GM18519 (cell line): ENCODE results near the gene ATPAF2.
A peak's percentile ranks its signal among the peaks of the same experiment; 100 is the strongest.

ENCODE experiments used
- ATAC-seq: cut with Tn5 transposase; IDR thresholded peaks from one replicate; pipeline ENCODE4 v1.9.1; 2021; ENCODE audit warnings: mild to moderate bottlenecking, moderate library complexity; ENCODE audit not compliant: unreplicated experiment, low FRiP score

ATPAF2 gene

DNA sequence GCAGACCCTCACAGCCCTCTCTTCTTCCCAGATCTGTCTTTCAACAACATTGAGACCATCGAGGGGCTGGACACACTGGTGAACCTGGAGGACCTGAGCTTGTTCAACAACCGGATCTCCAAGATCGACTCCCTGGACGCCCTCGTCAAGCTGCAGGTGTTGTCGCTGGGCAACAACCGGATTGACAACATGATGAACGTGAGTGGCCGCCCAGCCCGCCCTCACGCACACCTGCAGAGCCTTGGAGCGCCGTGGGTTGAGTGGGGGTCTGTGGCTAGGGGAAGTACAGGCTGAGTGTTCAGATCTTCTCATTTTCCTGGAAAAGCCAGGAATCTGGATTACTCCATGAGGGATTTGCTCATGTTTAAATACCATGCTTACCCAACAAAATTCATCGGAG lies 51.1 kb downstream of the ATPAF2 start:
- no peak for ATAC-seq

DNA sequence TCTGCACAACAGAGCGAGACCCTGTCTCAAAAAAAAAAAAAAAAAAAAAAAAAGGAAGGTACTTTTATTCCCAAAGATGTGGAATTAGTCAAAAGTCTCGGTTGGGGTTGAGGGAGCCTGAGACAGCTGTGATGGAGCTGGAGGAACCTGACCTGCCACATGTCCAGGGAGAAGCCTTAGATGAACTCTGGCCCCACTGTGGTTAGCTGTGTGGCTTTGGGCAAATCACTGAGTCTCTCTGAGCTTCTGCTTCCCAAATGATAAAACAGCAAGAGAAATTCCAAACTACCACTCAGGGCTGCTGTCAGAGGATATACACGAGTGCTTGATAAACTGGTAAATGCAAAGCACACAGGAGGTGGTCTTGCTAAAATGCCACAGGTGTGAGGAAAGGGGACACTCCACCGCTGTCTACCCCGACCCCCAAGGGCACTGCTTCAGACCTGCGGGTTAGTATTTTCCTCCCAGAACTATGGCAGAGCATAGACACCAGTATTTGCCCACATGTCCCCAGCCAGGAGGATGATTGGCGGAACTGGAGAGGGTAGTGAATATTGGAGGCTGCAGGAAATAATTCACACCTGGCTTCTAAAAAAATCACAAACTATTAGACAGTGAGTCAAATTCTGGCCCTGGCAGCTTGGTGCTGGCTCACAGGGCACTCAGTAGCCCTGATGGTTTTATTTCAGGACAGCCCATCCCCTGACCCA lies 51.6 kb downstream of the ATPAF2 start:
- no peak for ATAC-seq

DNA sequence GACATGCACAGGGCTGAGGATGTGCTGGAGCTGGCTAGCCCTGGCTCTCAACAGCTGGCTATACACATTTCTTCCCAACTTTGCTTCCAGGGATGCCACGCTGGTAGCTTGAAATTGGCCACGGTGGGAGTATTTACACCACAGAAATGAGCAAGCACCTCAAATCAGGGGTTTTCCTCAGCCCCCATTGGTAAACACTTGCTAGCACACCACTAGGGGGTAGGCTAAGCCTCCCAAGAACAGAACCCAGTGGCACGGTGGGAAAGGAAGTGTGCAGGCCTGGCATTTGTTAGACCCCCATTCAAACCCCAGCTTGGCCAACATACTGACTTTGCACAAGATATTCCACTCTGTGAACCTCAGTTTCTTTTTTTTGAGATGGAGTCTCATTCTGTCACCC lies 53.4 kb downstream of the ATPAF2 start:
- ATAC-seq, result no peak

DNA sequence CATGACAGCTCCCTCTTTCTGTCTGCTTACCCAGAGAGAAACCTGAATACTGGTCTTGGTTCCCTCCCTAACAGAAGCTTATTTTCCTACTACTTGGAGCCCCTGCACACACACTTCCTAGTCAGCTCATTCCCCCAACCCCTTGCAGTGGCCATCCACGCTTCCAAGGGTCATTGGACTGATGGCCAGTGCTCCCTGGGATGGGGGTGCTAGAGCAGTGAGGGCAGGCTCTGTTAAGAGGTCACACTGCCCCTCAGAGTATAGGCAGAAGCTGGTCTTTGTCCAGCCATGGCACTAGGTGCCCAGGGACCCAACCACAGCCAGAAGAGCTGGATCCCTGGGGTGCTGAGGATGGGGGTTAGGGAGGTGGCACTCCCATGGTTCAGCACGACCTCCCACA lies 53.8 kb downstream of the ATPAF2 start:
- no peak for ATAC-seq

DNA sequence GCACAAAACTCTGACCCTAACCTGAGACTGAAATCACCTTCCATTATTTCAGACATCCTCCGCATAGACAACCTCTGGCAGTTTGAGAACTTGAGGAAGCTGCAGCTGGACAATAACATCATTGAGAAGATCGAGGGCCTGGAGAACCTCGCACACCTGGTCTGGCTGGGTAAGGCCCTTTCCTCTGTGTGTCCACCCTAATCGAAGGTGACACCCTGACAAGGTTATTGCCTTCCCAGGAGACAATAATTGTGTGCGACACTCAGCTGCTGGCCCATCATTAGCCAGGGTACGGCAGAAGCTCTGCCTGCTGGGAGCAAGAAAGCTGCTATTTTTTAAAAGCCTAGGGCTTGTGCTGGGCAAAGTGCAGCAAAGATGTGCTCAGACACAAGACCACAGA lies 55.2 kb downstream of the ATPAF2 start:
- ATAC-seq, result no peak

DNA sequence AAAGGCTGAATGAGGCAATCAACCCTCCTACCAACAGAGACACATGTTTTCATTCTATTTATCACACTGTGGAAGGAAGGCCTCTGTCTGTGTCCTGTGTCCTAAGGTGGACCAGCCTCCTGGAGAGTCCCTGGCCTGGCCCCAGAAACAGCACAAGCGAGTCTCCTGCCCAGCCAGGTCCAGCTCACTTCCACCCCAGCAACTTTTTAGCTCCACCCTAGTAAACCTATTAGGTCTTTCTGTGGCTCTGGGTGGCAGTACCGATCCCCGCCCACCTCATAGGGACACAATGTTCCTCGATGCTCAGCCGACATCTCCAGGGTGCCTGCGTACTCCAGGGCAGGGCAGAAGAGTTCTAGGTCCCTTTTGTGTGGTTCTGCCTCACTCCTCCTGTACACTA lies 55.6 kb downstream of the ATPAF2 start:
- no peak for ATAC-seq

DNA sequence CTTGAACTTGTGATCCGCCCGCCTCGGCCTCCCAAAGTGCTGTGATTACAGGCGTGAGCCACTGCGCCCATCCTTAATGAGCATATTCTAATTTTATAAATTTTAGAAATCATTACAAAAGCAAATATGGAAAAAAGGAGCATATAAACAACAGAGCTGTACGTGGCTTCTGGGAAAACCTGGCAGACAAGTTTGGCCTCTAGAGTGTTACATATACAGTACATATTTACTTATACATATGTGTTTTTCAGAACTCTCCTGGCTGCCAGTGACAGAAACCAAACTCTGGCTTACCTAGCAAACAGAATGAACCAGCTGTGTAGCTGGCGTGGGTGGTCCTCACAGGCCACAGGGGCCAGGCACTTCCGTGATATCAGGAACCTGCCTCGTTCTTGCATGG lies 56.2 kb downstream of the ATPAF2 start:
- ATAC-seq, result no peak

DNA sequence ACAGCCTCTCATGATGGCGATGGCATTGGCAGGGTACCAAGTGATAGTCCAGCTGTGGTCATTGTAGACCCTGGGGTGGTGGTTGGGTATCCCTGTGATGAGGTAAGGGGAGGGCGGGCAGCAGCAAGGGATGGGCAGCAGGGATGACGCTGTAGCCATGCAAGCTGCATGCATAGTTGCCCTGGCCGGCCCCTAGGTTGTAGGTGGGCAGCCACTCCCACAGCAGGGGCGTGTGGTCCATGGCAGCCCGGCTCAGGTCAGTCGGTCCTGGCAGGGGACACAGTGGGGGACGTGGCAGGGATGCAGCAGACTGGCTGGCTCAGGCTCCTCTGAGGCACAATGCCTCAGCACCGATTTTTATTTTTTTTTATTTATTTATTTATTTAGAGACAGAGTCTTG lies 57.6 kb downstream of the ATPAF2 start:
- ATAC-seq, result no peak

DNA sequence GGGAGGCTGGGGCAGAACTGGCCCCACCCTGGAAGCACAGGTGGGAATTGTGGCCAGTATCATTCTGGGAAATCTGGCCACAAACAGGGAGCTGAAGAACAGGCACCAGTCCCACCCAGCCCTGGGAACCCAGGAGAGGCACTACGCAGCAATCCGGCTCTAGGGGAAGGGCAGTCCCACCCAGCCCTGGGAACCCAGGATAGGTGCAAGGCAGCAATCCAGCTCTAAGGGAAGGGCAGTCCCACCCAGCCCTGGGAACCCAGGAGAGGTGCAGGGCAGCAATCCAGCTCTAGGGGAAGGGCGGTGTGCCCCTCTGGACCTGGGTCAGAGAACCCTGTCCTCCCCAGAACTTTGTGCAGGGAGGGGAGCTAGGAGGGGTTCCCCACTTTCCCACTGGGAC lies 59.2 kb downstream of the ATPAF2 start:
- no peak for ATAC-seq

DNA sequence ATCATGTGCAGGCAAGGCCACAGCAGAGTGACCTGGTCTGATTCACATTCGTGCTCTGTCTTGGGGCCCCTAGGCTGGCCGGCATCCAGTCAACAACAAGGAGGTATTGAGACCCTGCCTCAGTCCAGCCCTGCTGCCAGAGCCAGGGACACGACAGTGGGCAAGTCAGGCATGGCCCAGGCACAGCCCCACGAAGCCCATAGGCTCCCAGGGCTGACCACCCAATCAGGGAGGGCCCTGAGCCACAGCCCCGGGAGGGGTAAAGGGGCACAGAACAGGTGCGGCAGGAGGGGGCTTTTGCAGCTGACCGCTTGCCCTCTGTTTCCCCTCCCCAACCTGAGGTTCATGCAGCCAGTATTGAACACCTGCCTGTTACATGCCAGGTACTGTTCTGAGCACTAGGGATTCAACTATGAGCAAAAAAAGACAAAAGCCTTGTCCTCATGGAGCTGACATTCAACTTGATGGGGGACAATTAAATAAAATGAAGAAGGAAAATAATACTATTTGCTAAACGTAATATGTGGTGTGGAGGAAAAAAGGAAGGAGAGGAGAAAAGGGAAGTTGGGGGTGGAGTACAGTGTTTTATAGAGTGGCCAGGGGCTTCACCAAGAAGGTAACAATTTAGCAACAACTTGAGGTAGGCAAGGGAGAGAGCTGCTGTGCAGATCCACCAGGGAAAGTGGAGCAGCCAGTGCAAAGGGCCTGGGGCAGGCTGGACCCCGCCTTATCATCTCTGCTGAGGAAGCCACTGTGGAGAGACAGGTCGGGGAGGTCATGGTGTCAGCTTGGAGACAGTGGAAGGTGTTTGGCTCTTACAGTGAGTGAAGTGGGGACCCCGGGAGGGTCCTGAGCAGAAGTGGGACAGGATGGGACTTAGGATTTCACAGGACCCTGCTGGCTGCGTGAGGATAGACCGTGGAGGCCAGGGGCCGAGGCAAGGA lies 60.2 kb downstream of the ATPAF2 start:
- ATAC-seq, result no peak

DNA sequence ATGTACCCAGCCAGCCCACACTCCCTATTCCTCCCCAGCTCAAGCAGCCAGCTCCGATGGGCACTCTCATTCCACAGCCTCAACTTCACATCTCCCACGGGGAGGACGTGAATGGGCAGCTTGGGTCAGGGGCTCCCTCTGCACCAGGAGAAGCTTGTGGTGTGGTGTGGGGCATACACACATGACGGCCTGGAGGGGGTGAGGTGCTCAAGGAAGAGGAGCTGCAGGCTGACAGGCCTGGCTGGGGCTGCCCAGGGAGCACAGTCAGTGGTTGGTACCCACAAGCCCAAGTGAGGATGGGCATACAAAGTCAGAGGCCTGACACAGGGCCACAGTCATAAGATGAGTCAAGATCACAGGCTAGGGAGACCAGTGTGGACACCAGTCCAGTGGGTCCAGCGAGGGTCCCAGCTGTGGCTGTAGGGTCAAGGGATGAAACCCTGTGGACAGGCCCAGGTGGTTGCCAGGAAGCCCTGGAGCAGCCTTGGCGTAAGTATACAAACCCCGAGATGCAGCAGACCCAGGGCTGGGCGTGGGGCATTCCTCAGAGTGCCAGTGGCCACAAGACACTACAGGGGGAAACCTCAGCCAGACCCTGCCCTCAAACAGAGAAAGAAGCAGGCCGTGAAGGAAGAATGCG lies 61.9 kb downstream of the ATPAF2 start:
- ATAC-seq, result no peak

DNA sequence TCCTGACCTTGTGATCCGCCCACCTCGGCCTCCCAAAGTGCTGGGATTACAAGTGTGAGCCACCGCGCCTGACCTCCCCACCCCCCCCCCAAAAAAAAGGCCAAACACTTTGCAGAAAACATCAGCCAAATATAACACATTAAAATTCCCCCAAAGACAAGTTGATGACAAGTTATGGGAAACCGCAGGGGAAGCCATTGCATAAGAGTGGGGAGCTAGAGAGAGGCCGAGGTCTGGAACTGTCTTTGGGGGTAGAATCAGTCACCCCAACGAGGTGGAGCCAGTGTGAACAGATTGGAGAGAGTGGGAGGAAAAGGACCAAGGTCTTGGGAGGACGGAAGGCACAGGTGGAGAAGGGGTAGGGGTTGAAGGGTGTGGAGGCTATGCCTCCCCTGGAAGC lies 63.5 kb downstream of the ATPAF2 start:
- ATAC-seq, result no peak

DNA sequence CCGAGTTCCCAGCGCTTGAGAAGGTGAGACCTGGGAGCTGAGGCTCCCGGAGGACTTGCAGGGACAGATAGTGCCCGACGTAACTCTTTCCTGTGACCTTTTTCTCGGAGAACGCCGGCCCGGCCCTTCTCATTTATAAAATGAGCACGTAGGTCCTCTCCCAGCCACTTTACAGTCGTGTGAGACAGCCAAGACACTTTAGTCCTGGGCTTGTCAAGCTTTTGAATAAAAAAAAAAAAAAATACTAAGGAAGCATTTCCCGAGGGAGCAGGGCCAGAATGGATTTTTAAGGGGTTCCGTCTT lies 66.1 kb downstream of the ATPAF2 start:
- no peak for ATAC-seq

DNA sequence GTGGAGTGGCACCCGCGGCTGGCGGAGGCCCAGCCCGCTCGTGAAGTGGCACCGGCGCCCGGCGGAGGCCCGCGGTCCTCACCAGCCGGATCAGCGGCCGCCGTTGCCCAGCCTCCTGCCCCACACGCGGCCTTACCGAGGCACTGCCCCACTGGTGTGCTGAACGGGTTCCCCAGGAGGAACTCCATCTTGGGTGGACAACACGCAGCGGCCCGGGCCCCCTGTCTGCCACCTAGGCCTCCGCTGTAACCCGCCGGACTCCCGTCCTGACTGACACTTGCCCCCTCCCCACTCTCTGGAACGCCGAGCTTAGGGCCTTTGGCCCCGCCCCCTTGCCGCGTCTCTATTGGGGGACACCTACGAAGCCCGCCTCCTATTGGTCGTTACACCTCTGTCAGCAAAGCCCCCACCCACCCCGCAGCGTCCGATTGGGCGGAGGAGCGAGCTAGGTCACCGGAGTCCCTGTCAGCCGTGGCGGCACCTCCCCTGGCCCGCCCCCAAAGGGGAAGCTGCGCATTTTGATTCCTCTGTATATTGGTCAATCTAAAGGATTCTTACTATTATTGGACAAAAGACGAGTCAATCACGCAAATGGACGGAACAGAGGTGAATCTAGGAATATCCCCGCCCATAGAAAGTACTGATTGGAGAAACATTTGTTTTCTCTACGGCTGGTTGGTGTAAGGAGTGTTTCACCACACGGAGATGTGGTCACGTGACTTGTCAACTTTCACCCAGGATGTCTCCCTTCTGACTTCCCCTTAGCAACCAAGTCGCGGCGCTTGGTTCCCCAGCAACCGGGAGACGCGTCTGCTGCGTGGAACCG lies 66.6 kb downstream of the ATPAF2 start, which contains the start of the genes DRC3 and TOM1L2:
Gene DRC3, plus strand, starts transcription at position 737 of the 826 bp plus-strand sequence. CDS start 4,737 bp downstream, outside the sequence.
Gene TOM1L2, minus strand, starts transcription at position 275 of the 826 bp plus-strand sequence. Its CDS starts 87 bp downstream, at position 188.
- ATAC-seq, result peak; percentile 88

DNA sequence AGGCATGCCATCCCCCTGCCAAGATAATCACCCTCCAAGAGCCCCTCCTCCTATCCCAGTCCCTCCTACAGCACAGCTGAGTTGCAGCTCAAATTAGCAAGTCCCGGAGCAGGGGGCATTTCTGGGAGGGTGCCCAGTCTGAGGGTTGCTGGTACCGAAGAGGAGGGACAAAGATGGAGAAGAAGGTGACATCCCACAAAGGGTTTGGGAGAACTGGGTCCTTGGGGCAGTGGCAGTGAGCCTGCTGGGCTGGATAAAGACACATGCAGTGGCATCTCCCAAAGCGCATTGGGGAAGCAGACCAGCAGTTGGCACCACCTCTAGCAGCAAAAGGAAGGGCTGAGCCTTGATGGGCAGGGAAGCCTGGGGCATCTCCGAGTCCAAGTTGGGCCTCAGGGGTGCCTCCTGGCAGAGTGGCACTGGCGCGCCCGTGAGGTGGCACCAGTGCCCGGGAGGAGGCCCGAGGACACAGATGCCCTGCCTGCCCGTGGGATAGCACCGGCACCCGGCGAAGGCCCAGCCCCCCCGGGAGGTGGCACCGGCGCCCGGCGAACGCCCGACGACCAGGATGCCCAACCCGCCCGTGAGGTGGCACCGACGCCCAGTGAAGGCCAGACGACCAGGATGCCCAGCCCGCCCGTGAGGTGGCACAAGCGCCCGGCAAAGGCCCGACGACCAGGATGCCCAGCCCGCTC lies 67.4 kb downstream of the ATPAF2 start:
- no peak for ATAC-seq

DNA sequence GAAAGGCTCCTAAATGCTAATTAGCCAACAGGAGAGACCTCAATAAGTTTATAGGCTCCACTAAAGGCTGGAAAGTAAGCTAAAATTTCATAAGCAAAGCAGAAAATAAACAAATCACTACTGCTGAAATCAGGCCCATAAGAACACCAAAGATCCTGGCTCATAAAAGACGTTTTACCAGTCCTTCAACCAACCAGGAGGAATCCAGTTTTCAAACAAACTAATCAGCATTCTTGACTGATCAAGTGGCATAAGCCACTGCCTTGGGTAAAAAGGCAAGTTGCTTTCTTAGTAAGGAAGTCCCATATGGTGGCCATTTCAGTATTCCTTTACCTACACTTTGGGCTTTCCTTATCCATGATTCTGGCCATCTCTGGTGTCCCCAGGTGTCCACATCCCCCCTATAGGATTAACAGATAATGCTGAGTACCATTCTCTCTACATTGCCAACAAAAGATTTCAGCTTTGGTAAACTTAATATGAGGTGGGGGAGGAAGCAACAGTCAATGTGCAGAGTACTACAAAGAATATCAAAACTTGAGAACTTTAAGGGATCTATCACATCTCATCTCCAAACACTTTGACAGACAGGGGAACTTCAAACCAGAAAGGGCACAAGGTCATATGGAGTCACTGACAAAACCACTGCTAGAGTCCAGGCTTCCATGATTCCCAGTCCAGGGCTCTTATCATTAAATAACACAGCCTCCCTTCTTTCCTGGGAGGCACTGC lies 68.1 kb downstream of the ATPAF2 start:
- no peak for ATAC-seq
